Ovary (tissue), 3 donors: ENCODE data around the gene FBXO4.

ENCODE experiments used
- CTCF ChIP-seq, 3 donors: fragments of 450-650 bp in 2 of 3; fragments of 200-600 bp in 1 of 3; IDR thresholded peaks; one replicate each; pipeline versions ENCODE4 v1.5.1 to v1.8.0; 2016 to 2022; ENCODE audit warnings: antibody characterized with exemption in 3 of 3, mild to moderate bottlenecking in 1 of 3
- EP300 ChIP-seq: sonication (generic); formaldehyde crosslinking; IDR thresholded peaks from one replicate; pipeline ENCODE4 v1.6.1; 2017; ENCODE audit warnings: antibody characterized with exemption
- donor health status: DM: no; HTN: no; CAD: no.

- no peak for TF ChIP-seq CTCF (IDR thresholded peaks at IDR 0.05)
- TF ChIP-seq EP300, result no peak
Measured at GRCh38 chr5:41978676-41979075, 53.6 kb downstream of the FBXO4 start.
